Naive B cell (primary cell): Measurements from ENCODE around the gene NFIB. TPM values are rescaled to one million over a fixed set of nuclear protein-coding genes. Genes with fewer than 3 reads are reported as not detected.

Source experiments
- ATAC-seq, 2 donors: fragments of 150-1000 bp; cut with Tn5 transposase; 2 replicates each; pipeline ENCODE4 v1.10.0; 2021; ENCODE audit warnings: low read depth in 2 of 2, mild to moderate bottlenecking in 2 of 2, moderate library complexity in 2 of 2
- DNase-seq: peaks from one replicate; pipeline ENCODE4 v3.0.0; 2022
- H3K27ac Mint-ChIP-seq, 6 donors: one replicate each; pipeline ENCODE4 v1.8.0; 2020 to 2022; ENCODE audit warnings: mild to moderate bottlenecking in 6 of 6, mixed read lengths in 6 of 6, moderate library complexity in 5 of 6, inconsistent platforms in 2 of 6
- H3K27me3 Mint-ChIP-seq, 3 donors: one replicate each; pipeline ENCODE4 v1.8.0; 2021 to 2022; ENCODE audit warnings: mixed read lengths in 3 of 3, mild to moderate bottlenecking in 1 of 3
- H3K36me3 Mint-ChIP-seq, 2 donors: one replicate each; pipeline ENCODE4 v1.8.0; 2020 to 2022; ENCODE audit warnings: mixed read lengths in 2 of 2, inconsistent platforms in 1 of 2, mild to moderate bottlenecking in 1 of 2
- H3K4me1 Mint-ChIP-seq, 3 donors: one replicate each; pipeline ENCODE4 v1.8.0; 2020 to 2022; ENCODE audit warnings: mixed read lengths in 3 of 3, inconsistent platforms in 1 of 3, mild to moderate bottlenecking in 1 of 3, moderate library complexity in 1 of 3
- H3K4me3 Mint-ChIP-seq, 8 donors: one replicate each; pipeline ENCODE4 v1.8.0; 2020 to 2022; ENCODE audit warnings: mild to moderate bottlenecking in 8 of 8, mixed read lengths in 8 of 8, moderate library complexity in 8 of 8, inconsistent platforms in 2 of 8
- H3K9me3 Mint-ChIP-seq, 7 donors: one replicate each; pipeline ENCODE4 v1.8.0; 2020 to 2022; ENCODE audit warnings: mixed read lengths in 7 of 7, mild to moderate bottlenecking in 5 of 7, inconsistent platforms in 2 of 7, moderate library complexity in 1 of 7
- polyA plus RNA-seq, 6 donors: library from polyadenylated mRNA; unstranded; fragments of 300-500 nt; fragmentation: Illumina TruSeq; gene quantifications; one replicate each; pipeline ENCODE4 v1.2.3, GENCODE V29; 2021; ENCODE audit warnings: low read depth in 6 of 6

The NFIB gene
- polyA plus RNA-seq, 6 donors from 2014 or later = 0.31 to 0.69 (median 0.41) TPM; not detected in 3

GRCh38 chr9:14180960-14181537 lies 132.9 kb downstream of the NFIB start:
- ATAC-seq (no peak), DNase-seq (no peak)
- H3K27me3 Mint-ChIP-seq = no peaks in the 10 kb centered on the region
- H3K27ac Mint-ChIP-seq = no peak overlapping the region
- no peaks in the 10 kb centered on the region for H3K36me3 Mint-ChIP-seq
- H3K4me3 Mint-ChIP-seq = no peak overlapping the region
- peaks cover 0 to 6% (median 0%) of the 10 kb centered on the region in 7 donors for H3K9me3 Mint-ChIP-seq
- H3K4me1 Mint-ChIP-seq = no peaks in the 10 kb centered on the region

DNA sequence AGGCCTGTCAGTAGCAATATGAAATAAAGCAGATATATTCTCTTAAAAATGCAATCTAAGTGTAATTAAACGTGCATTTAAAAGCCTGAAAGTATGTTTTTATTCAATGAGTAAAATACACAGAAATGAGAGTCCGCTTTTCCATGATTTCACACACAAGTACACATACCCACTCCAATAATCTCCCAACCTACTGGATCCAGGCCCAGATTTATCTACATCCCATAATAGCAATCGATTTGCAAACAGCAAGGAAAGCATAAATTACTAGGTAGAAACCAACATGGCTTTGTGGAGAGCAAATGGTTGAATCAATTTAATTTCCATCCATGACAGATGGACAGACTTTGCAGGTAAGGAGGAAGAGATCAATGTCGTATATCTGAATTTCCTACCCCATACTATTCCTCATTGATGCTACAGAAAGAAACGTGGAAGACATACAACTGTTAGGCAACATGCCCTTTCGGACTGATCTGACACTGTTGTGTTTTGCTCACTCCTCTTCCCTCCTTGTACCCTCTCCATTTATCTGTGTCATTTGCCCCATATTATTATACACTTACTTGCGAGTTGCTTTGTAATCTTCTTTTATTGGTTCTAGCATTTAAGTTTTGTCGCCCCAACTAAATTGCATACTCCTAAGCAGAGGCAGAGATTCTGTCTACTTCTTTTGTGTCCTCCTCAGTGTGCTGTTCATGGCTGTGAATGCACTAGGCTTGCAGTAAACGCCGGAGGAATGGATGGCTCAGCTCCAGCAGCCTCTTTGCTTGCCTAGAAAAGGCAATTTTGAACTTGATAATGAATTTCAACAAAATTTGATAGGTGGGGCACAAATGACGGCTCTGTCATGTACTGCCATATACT lies 133.6 kb downstream of the NFIB start:
- ATAC-seq (no peak), DNase-seq (no peak)
- no peaks in the 10 kb centered on the region for H3K27me3 Mint-ChIP-seq
- H3K4me1 Mint-ChIP-seq = no peaks in the 10 kb centered on the region
- H3K4me3 Mint-ChIP-seq = no peak overlapping the region
- no peaks in the 10 kb centered on the region for H3K36me3 Mint-ChIP-seq
- peaks cover 0 to 6% (median 0%) of the 10 kb centered on the region in 7 donors for H3K9me3 Mint-ChIP-seq
- no peak overlapping the region for H3K27ac Mint-ChIP-seq

DNA sequence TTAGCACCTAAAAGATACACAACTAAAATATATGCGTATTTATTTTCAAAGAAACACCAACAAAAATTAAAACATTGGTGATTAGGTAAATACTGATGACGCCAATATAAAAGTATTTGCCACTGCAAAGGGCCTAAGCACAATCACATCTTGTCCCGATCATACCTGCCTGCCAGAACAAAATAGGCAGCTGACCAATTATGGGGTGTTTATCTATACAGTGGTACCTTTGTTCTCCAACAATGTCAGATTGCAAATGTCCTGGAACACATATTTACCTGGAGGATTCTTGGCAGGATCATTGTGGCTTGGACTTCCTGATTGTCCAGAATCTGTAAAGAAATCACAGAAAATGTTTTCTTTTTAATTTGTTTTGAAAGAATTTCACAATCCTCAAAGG lies 134.5 kb downstream of the NFIB start:
- H3K27ac Mint-ChIP-seq = no peak overlapping the region
- peaks cover 0 to 6% (median 0%) of the 10 kb centered on the region in 7 donors for H3K9me3 Mint-ChIP-seq
- H3K4me3 Mint-ChIP-seq = no peak overlapping the region
- H3K4me1 Mint-ChIP-seq = no peaks in the 10 kb centered on the region
- no peak for DNase-seq
- H3K36me3 Mint-ChIP-seq = no peaks in the 10 kb centered on the region
- H3K27me3 Mint-ChIP-seq = no peaks in the 10 kb centered on the region
- no peak for ATAC-seq

DNA sequence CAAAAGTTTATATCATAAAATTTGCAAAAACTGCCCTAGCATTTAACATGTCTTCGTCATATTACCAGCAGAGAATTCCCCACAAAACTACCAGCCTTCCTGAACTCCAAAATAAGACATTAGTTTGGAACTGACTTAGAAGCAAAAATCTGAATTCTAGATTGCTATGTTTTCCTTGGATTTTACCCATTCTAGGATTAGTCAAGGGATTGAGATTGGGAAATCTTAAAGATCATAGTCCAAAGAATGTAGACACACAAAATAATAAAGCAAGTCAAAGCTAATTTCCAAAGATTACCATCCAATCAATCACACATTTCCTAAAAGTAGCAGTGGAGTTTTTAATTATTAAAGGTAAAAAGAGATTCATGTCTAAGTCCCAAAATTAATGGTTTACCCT lies 138.2 kb downstream of the NFIB start:
- H3K9me3 Mint-ChIP-seq = peaks cover 0 to 6% (median 0%) of the 10 kb centered on the region in 7 donors
- no peaks in the 10 kb centered on the region for H3K36me3 Mint-ChIP-seq
- no peaks in the 10 kb centered on the region for H3K4me1 Mint-ChIP-seq
- H3K4me3 Mint-ChIP-seq = no peak overlapping the region
- H3K27me3 Mint-ChIP-seq = no peaks in the 10 kb centered on the region
- H3K27ac Mint-ChIP-seq = no peak overlapping the region
- no peak for ATAC-seq
- DNase-seq = no peak

- ATAC-seq = no peak
- Mint-ChIP-seq H3K4me3 (no peak overlapping the region), H3K9me3 (peaks cover 0 to 6% (median 0%) of the 10 kb centered on the region in 7 donors), H3K27me3 (no peaks in the 10 kb centered on the region), H3K4me1 (no peaks in the 10 kb centered on the region), H3K36me3 (no peaks in the 10 kb centered on the region), H3K27ac (no peak overlapping the region)
- no peak for DNase-seq
Measured at GRCh38 chr9:14173713-14174112, 140.2 kb downstream of the NFIB start.

DNA sequence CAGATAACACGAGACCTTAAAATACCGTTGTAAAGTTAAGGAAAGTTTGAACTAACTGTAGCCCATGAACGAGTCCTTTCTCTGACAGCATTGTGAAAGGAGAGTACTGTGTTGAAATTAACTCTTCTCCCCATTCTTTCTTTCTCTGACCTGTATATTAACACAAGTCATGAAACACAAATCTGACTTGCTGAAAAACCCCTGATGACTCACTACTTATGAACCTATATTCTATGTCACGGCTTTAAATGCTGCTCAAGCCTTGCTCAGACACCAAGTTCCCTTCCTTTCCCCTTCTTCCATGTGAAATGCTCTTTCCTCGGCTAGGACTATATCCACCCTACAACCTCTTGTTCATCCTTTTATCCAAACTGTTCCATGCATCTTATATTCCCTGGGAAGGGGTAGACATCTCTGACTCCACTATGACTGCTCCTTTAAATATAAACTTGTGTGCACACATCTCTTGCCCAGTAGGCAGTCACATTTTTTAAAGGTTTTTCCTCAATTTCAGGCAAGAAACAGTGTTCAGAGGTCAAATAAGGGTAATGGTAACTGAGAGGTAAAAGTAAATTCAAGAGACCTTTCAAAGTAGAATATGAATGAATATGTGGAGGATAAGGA lies 142.9 kb downstream of the NFIB start:
- Mint-ChIP-seq H3K4me3 (no peak overlapping the region), H3K36me3 (no peaks in the 10 kb centered on the region), H3K4me1 (no peaks in the 10 kb centered on the region), H3K27ac (no peak overlapping the region), H3K27me3 (no peaks in the 10 kb centered on the region), H3K9me3 (peaks cover 0 to 3% (median 0%) of the 10 kb centered on the region in 7 donors)
- DNase-seq (no peak), ATAC-seq (no peak)

- H3K9me3 Mint-ChIP-seq = peaks cover 0 to 3% (median 0%) of the 10 kb centered on the region in 7 donors
- H3K4me1 Mint-ChIP-seq = no peaks in the 10 kb centered on the region
Measured at GRCh38 chr9:14170392-14170931, 143.5 kb downstream of the NFIB start.

DNA sequence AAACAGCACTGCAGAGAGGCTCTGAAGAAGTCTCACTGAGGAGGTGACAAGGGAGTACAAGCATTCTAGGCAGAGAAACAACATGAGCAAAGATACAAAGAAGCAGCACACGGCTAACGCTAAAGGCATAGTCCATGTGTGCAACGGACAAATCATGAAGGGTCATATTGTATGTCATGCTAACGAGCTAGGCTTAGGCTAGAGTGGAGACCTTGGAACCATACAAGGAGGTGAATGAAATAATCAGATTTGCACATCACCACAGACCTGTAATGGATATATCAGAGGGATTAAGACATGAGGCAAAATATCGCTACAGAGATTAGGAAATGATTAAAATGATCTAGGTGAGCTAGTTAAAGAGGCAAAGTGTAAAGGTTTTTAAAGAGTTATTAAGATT lies 145.6 kb downstream of the NFIB start:
- ATAC-seq (no peak), DNase-seq (no peak)
- no peaks in the 10 kb centered on the region for H3K36me3 Mint-ChIP-seq
- H3K9me3 Mint-ChIP-seq = peaks cover 0 to 3% (median 0%) of the 10 kb centered on the region in 7 donors
- H3K27me3 Mint-ChIP-seq = no peaks in the 10 kb centered on the region
- no peaks in the 10 kb centered on the region for H3K4me1 Mint-ChIP-seq
- H3K4me3 Mint-ChIP-seq = no peak overlapping the region
- H3K27ac Mint-ChIP-seq = no peak overlapping the region

More at GRCh38 chr9:14170392-14170931, 143.5 kb downstream of the NFIB start:
- H3K4me3 Mint-ChIP-seq = no peak overlapping the region
- DNase-seq (no peak), ATAC-seq (no peak)
- no peak overlapping the region for H3K27ac Mint-ChIP-seq
- no peaks in the 10 kb centered on the region for H3K27me3 Mint-ChIP-seq
- H3K36me3 Mint-ChIP-seq = no peaks in the 10 kb centered on the region

DNA sequence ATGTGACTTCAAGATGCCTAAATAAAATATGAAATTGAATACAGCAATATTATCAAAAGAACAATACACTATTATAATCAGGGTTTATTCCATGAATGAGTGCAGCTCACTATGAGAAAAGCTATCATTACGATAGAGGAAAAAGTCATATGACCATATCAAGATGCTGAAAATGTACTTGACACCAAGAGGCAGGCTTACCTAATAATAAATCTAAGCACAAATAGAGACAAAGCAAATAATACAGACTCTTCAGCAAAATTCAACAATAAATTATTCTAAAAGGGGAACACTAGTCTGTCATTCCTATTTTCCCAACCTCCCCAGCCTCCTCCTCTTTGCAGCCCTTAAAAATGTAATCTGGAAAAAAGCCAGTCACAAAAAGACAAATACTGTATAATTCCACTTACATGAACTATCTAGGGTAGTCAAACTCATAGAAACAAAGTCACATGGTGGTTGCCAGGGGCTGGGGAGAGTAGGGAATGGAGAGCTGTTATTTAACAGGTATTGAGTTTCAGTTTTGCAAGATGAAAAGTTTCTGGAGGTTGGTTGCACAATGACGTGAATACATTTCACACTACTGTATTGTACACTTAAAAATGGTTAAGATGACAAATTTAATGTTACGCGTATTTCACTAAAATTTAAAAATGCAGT lies 148.4 kb downstream of the NFIB start:
- no peak for DNase-seq
- peaks cover 0 to 3% (median 0%) of the 10 kb centered on the region in 7 donors for H3K9me3 Mint-ChIP-seq
- no peaks in the 10 kb centered on the region for H3K36me3 Mint-ChIP-seq
- no peak for ATAC-seq
- no peaks in the 10 kb centered on the region for H3K4me1 Mint-ChIP-seq
- no peak overlapping the region for H3K4me3 Mint-ChIP-seq
- H3K27me3 Mint-ChIP-seq = no peaks in the 10 kb centered on the region
- no peak overlapping the region for H3K27ac Mint-ChIP-seq

GRCh38 chr9:14164908-14165307 lies 149.0 kb downstream of the NFIB start:
- H3K27me3 Mint-ChIP-seq = no peaks in the 10 kb centered on the region
- no peak overlapping the region for H3K27ac Mint-ChIP-seq
- peaks cover 0 to 3% (median 0%) of the 10 kb centered on the region in 7 donors for H3K9me3 Mint-ChIP-seq
- H3K4me3 Mint-ChIP-seq = no peak overlapping the region
- H3K4me1 Mint-ChIP-seq = no peaks in the 10 kb centered on the region
- DNase-seq (no peak), ATAC-seq (no peak)
- H3K36me3 Mint-ChIP-seq = no peaks in the 10 kb centered on the region

GRCh38 chr9:14159440-14160216 lies 154.3 kb downstream of the NFIB start:
- Mint-ChIP-seq H3K27ac (no peak overlapping the region), H3K9me3 (peaks cover 0 to 5% (median 1%) of the 10 kb centered on the region in 7 donors), H3K27me3 (no peaks in the 10 kb centered on the region)

GRCh38 chr9:14158916-14159315 lies 155.0 kb downstream of the NFIB start:
- H3K27me3 Mint-ChIP-seq = no peaks in the 10 kb centered on the region
- no peaks in the 10 kb centered on the region for H3K36me3 Mint-ChIP-seq
- no peak overlapping the region for H3K27ac Mint-ChIP-seq
- no peak for DNase-seq
- ATAC-seq = no peak
- no peak overlapping the region for H3K4me3 Mint-ChIP-seq
- H3K4me1 Mint-ChIP-seq = no peaks in the 10 kb centered on the region
- peaks cover 0 to 5% (median 1%) of the 10 kb centered on the region in 7 donors for H3K9me3 Mint-ChIP-seq

More at GRCh38 chr9:14159440-14160216, 154.3 kb downstream of the NFIB start:
- no peak overlapping the region for H3K4me3 Mint-ChIP-seq
- DNase-seq (no peak), ATAC-seq (no peak)
- no peaks in the 10 kb centered on the region for H3K4me1 Mint-ChIP-seq
- H3K36me3 Mint-ChIP-seq = no peaks in the 10 kb centered on the region
